GM12878 (cell line): ENCODE data around the gene TGFBRAP1.

Experiments
- BACH1 ChIP-seq: fragments of 450-650 bp; IDR thresholded peaks from 2 replicates; pipeline ENCODE4 v1.6.1; 2017; ENCODE audit warnings: mild to moderate bottlenecking, borderline replicate concordance
- REST ChIP-seq: IDR thresholded peaks from 2 replicates; pipeline ENCODE4 v1.6.1; 2012; ENCODE audit warnings: mild to moderate bottlenecking, low read depth, low read length
- SIN3A ChIP-seq: IDR thresholded peaks from 2 replicates; pipeline ENCODE4 v1.6.1; 2012; ENCODE audit warnings: low read depth, low read length, improper control_type of control experiment

- TF ChIP-seq BACH1 = no peak
- TF ChIP-seq SIN3A = no peak
- no peak for TF ChIP-seq REST
Observed at GRCh38 chr2:105307550-105307949, 22.0 kb downstream of the TGFBRAP1 start.
